SH-SY5Y (cell line): ENCODE measurements around the gene PDXK.

Experiments used
- GATA2 ChIP-seq: IDR thresholded peaks from 2 replicates; pipeline ENCODE4 v1.6.1; 2011; ENCODE audit warnings: mild to moderate bottlenecking, low read depth, low read length
- GATA3 ChIP-seq: IDR thresholded peaks from 2 replicates; pipeline ENCODE4 v1.6.1; 2011; ENCODE audit warnings: low read depth, mild to moderate bottlenecking, low read length, moderate library complexity

DNA sequence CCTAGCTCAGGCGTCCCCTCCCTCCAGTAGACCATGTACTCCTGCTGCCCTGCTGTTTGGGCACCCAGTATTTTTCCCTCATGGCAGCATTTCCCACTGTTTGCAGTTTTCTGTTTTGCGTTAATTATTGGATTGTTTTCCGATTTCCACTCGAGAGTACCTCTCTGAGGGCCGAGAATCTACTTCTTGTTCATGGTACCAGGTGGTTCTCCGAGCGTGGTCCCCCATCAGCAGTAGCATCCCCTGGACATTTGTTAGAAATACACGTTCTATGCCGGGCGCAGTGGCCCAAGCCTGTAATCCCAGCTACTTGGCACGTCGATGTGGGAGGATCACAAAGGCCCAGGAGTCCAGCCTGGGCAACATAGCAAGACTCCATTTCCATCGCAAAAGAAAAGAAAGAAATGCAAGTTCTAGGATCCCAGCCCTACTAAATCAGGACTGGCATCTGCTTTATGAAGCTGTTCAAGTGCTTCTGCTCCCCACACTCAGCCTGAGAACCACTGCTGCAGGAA, 71.1 kb downstream of the PDXK start:
- TF ChIP-seq GATA2 (no peak), GATA3 (no peak)
